K562 (cell line): ENCODE data around the gene NET1. TPM values are rescaled to one million over a fixed set of nuclear protein-coding genes. Genes with fewer than 3 reads are reported as not detected.

Experiments used
- CBX5 ChIP-seq: IDR thresholded peaks from 2 replicates; pipeline ENCODE4 v1.6.1; 2014; ENCODE audit warnings: low read depth, borderline replicate concordance
- CHD1 ChIP-seq: fragments of 200-600 bp; sonication (generic); IDR thresholded peaks from one replicate; pipeline ENCODE4 v1.6.1; 2012; ENCODE audit warnings: mild to moderate bottlenecking, moderate library complexity, low read length, inconsistent platforms
- FOXA3 ChIP-seq, 2 experiments: fragments of 450-650 bp in 1 of 2; sonication (generic) in 1 of 2; formaldehyde crosslinking; IDR thresholded peaks in 1 of 2; conservative IDR thresholded peaks in 1 of 2; 2 replicates each; pipeline versions ENCODE4 v1.4.0 to v1.8.0; 2020 to 2022; ENCODE audit warnings: mild to moderate bottlenecking in 2 of 2, missing genetic modification reagents in 1 of 2
- FOXK1 ChIP-seq: sonication (generic); formaldehyde crosslinking; IDR thresholded peaks from 2 replicates; pipeline ENCODE4 v1.8.0; 2022; ENCODE audit warnings: missing genetic modification reagents, mild to moderate bottlenecking, borderline replicate concordance
- HEY1 ChIP-seq: fragments of 250-450 bp; sonication (Bioruptor Pico); IDR thresholded peaks from 2 replicates; pipeline ENCODE4 v1.5.0; 2020; ENCODE audit warnings: mild to moderate bottlenecking, moderate library complexity, borderline replicate concordance
- HMG20A ChIP-seq: fragments of 450-650 bp; formaldehyde crosslinking; conservative IDR thresholded peaks from 2 replicates; pipeline ENCODE4 v1.4.0; 2020; ENCODE audit warnings: mild to moderate bottlenecking, mixed read lengths
- ZNF41 ChIP-seq: fragments of 250-450 bp; sonication (Bioruptor Pico); conservative IDR thresholded peaks from 2 replicates; pipeline ENCODE4 v1.4.0; 2020; ENCODE audit warnings: mild to moderate bottlenecking
- ZNF695 ChIP-seq: fragments of 450-650 bp; formaldehyde crosslinking; IDR thresholded peaks from 2 replicates; pipeline ENCODE4 v1.4.0; 2020; ENCODE audit warnings: mild to moderate bottlenecking, moderate library complexity
- polyA plus RNA-seq, 8 experiments: library from polyadenylated mRNA; depleted of rRNA in 4 of 8; stranded (reverse) in 5 of 8; unstranded in 3 of 8; fragments of >200 nt; fragmentation: Nextera tagmentation in 2 of 8; fragmentation: Illumina TruSeq in 1 of 8; extraction: Ambion mirVana in 2 of 8; extraction: Trizol in 1 of 8; gene quantifications; 2 replicates each; pipeline versions ENCODE4 v1.2.1 to v1.2.3, GENCODE V29; 2011 to 2014; ENCODE audit warnings: inconsistent platforms in 1 of 8, missing spikeins in 1 of 8
- total RNA-seq, 7 experiments: library from RNA; depleted of rRNA in 6 of 7; stranded (reverse); fragments of >200 nt in 6 of 7; fragmentation: Illumina TruSeq in 2 of 7; extraction: Trizol in 2 of 7; gene quantifications; 2 replicates each; pipeline versions ENCODE4 v1.2.1 to v1.2.3, GENCODE V29; 2011 to 2021; ENCODE audit warnings: low replicate concordance in 1 of 7
- TF ChIP-seq, protein P1 (sequence below): sonication (generic); formaldehyde crosslinking; IDR thresholded peaks from 2 replicates; pipeline ENCODE4 v1.8.0; 2023; ENCODE audit warnings: missing genetic modification reagents, mild to moderate bottlenecking, borderline replicate concordance
- TF ChIP-seq, protein P2 (sequence below): sonication (generic); formaldehyde crosslinking; IDR thresholded peaks from 2 replicates; pipeline ENCODE4 v1.8.1; 2023; ENCODE audit warnings: mild to moderate bottlenecking, missing genetic modification reagents
- TF ChIP-seq, protein P3 (sequence below): fragments of 450-650 bp; formaldehyde crosslinking; conservative IDR thresholded peaks from 2 replicates; pipeline ENCODE4 v1.4.0; 2022; ENCODE audit warnings: mild to moderate bottlenecking, missing genetic modification characterization
- TF ChIP-seq, protein P4 (sequence below): fragments of 250-450 bp; sonication (Bioruptor Pico); IDR thresholded peaks from 2 replicates; pipeline ENCODE4 v1.4.0; 2020
- TF ChIP-seq, protein P5 (sequence below): fragments of 250-450 bp; sonication (Bioruptor Pico); IDR thresholded peaks from 2 replicates; pipeline ENCODE4 v1.5.0; 2021; ENCODE audit warnings: mild to moderate bottlenecking, moderate library complexity

The NET1 gene
- total and polyA plus RNA-seq, 9 of the 15 experiments (the other 6 are each of a cell fraction or from before 2014, with no cell fraction given) = 47.4 to 258 (median 106) TPM

DNA sequence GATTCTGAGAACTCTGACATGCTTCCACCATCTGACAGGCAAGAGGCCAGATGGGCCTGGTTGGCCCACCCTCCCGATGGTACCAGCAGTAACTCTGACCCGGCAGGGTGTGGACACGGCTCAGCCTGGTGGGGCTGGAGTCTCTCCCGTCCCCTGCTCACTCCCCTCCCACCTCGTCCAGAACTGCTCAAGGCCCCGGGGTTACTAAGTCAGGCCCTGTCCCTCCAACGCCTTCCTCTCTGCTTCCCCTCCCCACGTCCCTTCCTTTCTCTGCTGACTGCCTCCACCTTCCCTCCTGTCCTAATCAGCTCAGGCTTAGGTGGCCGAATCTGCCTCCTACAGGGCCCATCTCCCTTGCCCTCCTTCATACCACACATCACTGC lies 74.5 kb downstream of the NET1 start (continued):
- TF ChIP-seq, protein P1, sequence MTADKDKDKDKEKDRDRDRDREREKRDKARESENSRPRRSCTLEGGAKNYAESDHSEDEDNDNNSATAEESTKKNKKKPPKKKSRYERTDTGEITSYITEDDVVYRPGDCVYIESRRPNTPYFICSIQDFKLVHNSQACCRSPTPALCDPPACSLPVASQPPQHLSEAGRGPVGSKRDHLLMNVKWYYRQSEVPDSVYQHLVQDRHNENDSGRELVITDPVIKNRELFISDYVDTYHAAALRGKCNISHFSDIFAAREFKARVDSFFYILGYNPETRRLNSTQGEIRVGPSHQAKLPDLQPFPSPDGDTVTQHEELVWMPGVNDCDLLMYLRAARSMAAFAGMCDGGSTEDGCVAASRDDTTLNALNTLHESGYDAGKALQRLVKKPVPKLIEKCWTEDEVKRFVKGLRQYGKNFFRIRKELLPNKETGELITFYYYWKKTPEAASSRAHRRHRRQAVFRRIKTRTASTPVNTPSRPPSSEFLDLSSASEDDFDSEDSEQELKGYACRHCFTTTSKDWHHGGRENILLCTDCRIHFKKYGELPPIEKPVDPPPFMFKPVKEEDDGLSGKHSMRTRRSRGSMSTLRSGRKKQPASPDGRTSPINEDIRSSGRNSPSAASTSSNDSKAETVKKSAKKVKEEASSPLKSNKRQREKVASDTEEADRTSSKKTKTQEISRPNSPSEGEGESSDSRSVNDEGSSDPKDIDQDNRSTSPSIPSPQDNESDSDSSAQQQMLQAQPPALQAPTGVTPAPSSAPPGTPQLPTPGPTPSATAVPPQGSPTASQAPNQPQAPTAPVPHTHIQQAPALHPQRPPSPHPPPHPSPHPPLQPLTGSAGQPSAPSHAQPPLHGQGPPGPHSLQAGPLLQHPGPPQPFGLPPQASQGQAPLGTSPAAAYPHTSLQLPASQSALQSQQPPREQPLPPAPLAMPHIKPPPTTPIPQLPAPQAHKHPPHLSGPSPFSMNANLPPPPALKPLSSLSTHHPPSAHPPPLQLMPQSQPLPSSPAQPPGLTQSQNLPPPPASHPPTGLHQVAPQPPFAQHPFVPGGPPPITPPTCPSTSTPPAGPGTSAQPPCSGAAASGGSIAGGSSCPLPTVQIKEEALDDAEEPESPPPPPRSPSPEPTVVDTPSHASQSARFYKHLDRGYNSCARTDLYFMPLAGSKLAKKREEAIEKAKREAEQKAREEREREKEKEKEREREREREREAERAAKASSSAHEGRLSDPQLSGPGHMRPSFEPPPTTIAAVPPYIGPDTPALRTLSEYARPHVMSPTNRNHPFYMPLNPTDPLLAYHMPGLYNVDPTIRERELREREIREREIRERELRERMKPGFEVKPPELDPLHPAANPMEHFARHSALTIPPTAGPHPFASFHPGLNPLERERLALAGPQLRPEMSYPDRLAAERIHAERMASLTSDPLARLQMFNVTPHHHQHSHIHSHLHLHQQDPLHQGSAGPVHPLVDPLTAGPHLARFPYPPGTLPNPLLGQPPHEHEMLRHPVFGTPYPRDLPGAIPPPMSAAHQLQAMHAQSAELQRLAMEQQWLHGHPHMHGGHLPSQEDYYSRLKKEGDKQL (CRISPR knock-in tag) = no peak
- TF ChIP-seq HMG20A (CRISPR knock-in tag) (no peak), ZNF695 (no peak), CHD1 (no peak), HEY1 (no peak), FOXA3 (CRISPR knock-in tag; conservative IDR thresholded peaks at IDR 0.05 in 1 of 2, IDR thresholded peaks at IDR 0.05 in 1 of 2) (no peak), ZNF41 (CRISPR knock-in tag) (no peak), FOXK1 (no peak), CBX5 (0 out of 2 replicates have a peak, but pooled peaks have one; percentile 32)
- TF ChIP-seq, protein P2, sequence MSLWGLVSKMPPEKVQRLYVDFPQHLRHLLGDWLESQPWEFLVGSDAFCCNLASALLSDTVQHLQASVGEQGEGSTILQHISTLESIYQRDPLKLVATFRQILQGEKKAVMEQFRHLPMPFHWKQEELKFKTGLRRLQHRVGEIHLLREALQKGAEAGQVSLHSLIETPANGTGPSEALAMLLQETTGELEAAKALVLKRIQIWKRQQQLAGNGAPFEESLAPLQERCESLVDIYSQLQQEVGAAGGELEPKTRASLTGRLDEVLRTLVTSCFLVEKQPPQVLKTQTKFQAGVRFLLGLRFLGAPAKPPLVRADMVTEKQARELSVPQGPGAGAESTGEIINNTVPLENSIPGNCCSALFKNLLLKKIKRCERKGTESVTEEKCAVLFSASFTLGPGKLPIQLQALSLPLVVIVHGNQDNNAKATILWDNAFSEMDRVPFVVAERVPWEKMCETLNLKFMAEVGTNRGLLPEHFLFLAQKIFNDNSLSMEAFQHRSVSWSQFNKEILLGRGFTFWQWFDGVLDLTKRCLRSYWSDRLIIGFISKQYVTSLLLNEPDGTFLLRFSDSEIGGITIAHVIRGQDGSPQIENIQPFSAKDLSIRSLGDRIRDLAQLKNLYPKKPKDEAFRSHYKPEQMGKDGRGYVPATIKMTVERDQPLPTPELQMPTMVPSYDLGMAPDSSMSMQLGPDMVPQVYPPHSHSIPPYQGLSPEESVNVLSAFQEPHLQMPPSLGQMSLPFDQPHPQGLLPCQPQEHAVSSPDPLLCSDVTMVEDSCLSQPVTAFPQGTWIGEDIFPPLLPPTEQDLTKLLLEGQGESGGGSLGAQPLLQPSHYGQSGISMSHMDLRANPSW (CRISPR knock-in tag) = no peak
- TF ChIP-seq, protein P3, sequence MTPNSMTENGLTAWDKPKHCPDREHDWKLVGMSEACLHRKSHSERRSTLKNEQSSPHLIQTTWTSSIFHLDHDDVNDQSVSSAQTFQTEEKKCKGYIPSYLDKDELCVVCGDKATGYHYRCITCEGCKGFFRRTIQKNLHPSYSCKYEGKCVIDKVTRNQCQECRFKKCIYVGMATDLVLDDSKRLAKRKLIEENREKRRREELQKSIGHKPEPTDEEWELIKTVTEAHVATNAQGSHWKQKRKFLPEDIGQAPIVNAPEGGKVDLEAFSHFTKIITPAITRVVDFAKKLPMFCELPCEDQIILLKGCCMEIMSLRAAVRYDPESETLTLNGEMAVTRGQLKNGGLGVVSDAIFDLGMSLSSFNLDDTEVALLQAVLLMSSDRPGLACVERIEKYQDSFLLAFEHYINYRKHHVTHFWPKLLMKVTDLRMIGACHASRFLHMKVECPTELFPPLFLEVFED (CRISPR knock-in tag) = 0 out of 2 replicates have a peak, but pooled peaks have one; percentile 24
- TF ChIP-seq, protein P4, sequence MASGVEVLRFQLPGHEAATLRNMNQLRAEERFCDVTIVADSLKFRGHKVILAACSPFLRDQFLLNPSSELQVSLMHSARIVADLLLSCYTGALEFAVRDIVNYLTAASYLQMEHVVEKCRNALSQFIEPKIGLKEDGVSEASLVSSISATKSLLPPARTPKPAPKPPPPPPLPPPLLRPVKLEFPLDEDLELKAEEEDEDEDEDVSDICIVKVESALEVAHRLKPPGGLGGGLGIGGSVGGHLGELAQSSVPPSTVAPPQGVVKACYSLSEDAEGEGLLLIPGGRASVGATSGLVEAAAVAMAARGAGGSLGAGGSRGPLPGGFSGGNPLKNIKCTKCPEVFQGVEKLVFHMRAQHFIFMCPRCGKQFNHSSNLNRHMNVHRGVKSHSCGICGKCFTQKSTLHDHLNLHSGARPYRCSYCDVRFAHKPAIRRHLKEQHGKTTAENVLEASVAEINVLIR (CRISPR knock-in tag) = no peak
- TF ChIP-seq, protein P5, sequence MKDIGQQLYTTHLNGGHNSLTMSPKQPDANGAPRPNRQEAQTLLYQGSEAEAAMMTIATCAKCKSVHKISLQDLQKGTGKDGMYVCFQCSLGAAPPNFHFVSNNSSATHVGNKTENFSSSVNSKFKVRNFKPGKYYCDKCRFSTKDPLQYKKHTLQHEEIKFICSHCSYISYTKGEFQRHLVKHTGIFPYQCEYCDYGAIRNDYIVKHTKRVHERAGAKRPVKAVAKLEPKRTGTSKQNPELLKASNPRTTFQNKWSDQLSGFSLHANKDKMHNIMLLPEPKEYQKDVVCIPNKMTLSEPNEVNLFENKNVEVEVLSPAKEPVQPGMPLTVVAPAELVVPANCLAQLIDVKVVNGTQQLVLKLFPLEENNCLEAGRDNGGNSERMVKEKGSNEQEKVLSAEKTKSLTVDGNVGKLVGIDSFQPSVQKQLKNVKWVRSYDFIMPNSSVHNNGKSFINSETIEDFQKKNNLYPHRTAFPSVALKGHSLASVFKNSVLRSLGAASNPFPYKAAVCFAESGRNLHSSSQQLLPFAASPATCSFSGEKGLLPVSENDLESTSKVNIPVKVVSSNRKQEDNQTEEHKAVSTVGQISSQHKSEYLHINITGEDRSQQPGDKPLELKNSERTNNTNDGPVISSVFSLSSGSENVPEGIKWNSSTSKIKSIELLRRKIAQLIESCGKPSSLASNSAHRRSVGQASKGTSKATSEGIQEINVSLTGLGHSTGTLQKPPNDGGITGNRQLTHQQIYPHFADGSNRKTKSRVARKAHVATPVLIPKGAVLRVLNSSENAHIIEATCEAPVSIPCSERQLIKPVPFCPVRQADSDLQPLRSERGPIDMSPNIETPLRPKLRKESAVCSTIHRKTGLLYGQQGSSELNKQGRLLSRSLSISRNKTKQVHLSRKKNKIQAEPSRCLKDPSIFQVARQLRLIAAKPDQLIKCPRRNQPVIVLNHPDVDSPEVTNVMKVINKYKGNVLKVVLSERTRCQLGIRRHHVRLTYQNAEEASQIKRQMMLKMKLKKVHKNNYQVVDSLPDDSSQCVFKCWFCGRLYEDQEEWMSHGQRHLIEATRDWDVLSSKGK (CRISPR knock-in tag) = 0 out of 2 replicates have a peak, but pooled peaks have one; percentile 57
